ENCODE results near the gene SMYD1. TPM values are rescaled to one million over a fixed set of nuclear protein-coding genes. Genes with fewer than 3 reads are reported as not detected.

The SMYD1 gene
- total RNA-seq, 1 donor from 2014 or later: not detected

- no peak for DNase-seq (ENCODE audit: low read depth in 2 of 2)
Observed at GRCh38 chr2:88087073-88087472, 19.4 kb downstream of the SMYD1 start.

- DNase-seq (ENCODE audit: low read depth in 2 of 2): no peak
Observed at GRCh38 chr2:88087763-88088162, 20.1 kb downstream of the SMYD1 start.

GRCh38 chr2:88088999-88089398, 21.4 kb downstream of the SMYD1 start:
- no peak for DNase-seq (ENCODE audit: low read depth in 2 of 2)

GRCh38 chr2:88090446-88091283, 23.0 kb downstream of the SMYD1 start:
- no peak for DNase-seq (ENCODE audit: low read depth in 2 of 2)

GRCh38 chr2:88091943-88092342, 24.3 kb downstream of the SMYD1 start:
- DNase-seq (ENCODE audit: low read depth in 2 of 2): no peak

GRCh38 chr2:88092773-88093172, 25.1 kb downstream of the SMYD1 start:
- no peak for DNase-seq (ENCODE audit: low read depth in 2 of 2)

GRCh38 chr2:88095022-88095421, 27.4 kb downstream of the SMYD1 start:
- DNase-seq (ENCODE audit: low read depth in 2 of 2): no peak

GRCh38 chr2:88096708-88097107, 29.1 kb downstream of the SMYD1 start:
- no peak for DNase-seq (ENCODE audit: low read depth in 2 of 2)

GRCh38 chr2:88097192-88097591, 29.6 kb downstream of the SMYD1 start:
- DNase-seq (ENCODE audit: low read depth in 2 of 2): no peak

GRCh38 chr2:88097891-88098557, 30.4 kb downstream of the SMYD1 start:
- DNase-seq (ENCODE audit: low read depth in 2 of 2): no peak

- no peak for DNase-seq (ENCODE audit: low read depth in 2 of 2)
Observed at GRCh38 chr2:88098558-88098900, 30.9 kb downstream of the SMYD1 start.

GRCh38 chr2:88099798-88100488, 32.3 kb downstream of the SMYD1 start:
- no peak for DNase-seq (ENCODE audit: low read depth in 2 of 2)

GRCh38 chr2:88100489-88100858, 32.8 kb downstream of the SMYD1 start:
- DNase-seq (ENCODE audit: low read depth in 2 of 2): no peak

- no peak for DNase-seq (ENCODE audit: low read depth in 2 of 2)
Observed at GRCh38 chr2:88108796-88109195, 41.2 kb downstream of the SMYD1 start.

- DNase-seq (ENCODE audit: low read depth in 2 of 2): no peak
Observed at GRCh38 chr2:88110830-88111229, 43.2 kb downstream of the SMYD1 start.

- no peak for DNase-seq (ENCODE audit: low read depth in 2 of 2)
Observed at GRCh38 chr2:88113069-88113468, 45.4 kb downstream of the SMYD1 start.

- DNase-seq (ENCODE audit: low read depth in 2 of 2): no peak
Observed at GRCh38 chr2:88114889-88115288, 47.3 kb downstream of the SMYD1 start.

GRCh38 chr2:88115825-88116518, 48.3 kb downstream of the SMYD1 start:
- DNase-seq (ENCODE audit: low read depth in 2 of 2): no peak

GRCh38 chr2:88116669-88117432, 49.2 kb downstream of the SMYD1 start:
- no peak for DNase-seq (ENCODE audit: low read depth in 2 of 2)

- DNase-seq (ENCODE audit: low read depth in 2 of 2): no peak
Observed at GRCh38 chr2:88117973-88118372, 50.3 kb downstream of the SMYD1 start.

GRCh38 chr2:88121678-88122077, 54.1 kb downstream of the SMYD1 start:
- no peak for DNase-seq (ENCODE audit: low read depth in 2 of 2)
